GM18499 (cell line): Measurements from ENCODE around the gene SPATA25.
A peak's percentile ranks its signal among the peaks of the same experiment; 100 is the strongest.

Experiments used
- ATAC-seq: cut with Tn5 transposase; IDR thresholded peaks from one replicate; pipeline ENCODE4 v1.9.1; 2021; ENCODE audit warnings: moderate number of reproducible peaks; ENCODE audit not compliant: insufficient read depth, unreplicated experiment

The SPATA25 gene

GRCh38 chr20:45873409-45874103 lies 13.9 kb downstream of the SPATA25 start:
- no peak for ATAC-seq

GRCh38 chr20:45872626-45873025 lies 14.8 kb downstream of the SPATA25 start:
- ATAC-seq: no peak

GRCh38 chr20:45867819-45868176 lies 19.6 kb downstream of the SPATA25 start:
- no peak for ATAC-seq

GRCh38 chr20:45867136-45867818 lies 20.1 kb downstream of the SPATA25 start:
- no peak for ATAC-seq

GRCh38 chr20:45866454-45866853 lies 21.0 kb downstream of the SPATA25 start:
- ATAC-seq: no peak

- no peak for ATAC-seq
Measured at GRCh38 chr20:45863543-45864470, 23.6 kb downstream of the SPATA25 start.

GRCh38 chr20:45861221-45862075 lies 26.0 kb downstream of the SPATA25 start:
- ATAC-seq: no peak

GRCh38 chr20:45860560-45861220 lies 26.7 kb downstream of the SPATA25 start:
- no peak for ATAC-seq

GRCh38 chr20:45859916-45860315 lies 27.5 kb downstream of the SPATA25 start:
- ATAC-seq: no peak

- no peak for ATAC-seq
Measured at GRCh38 chr20:45857882-45858216, 29.6 kb downstream of the SPATA25 start.

GRCh38 chr20:45857114-45857881 lies 30.1 kb downstream of the SPATA25 start, which contains the start of the genes ACOT8 and ZSWIM3:
ACOT8 (minus strand) TSS chr20:45857392; CDS start chr20:45857315, 77 bp downstream.
ZSWIM3 (plus strand) TSS chr20:45857614; CDS start chr20:45857826, 212 bp downstream.
- ATAC-seq: peak; percentile 87

GRCh38 chr20:45853484-45853883 lies 33.9 kb downstream of the SPATA25 start:
- ATAC-seq: no peak

- no peak for ATAC-seq
Measured at GRCh38 chr20:45852326-45852725, 35.1 kb downstream of the SPATA25 start.

GRCh38 chr20:45851501-45851900 lies 35.9 kb downstream of the SPATA25 start:
- ATAC-seq: no peak

GRCh38 chr20:45850926-45851325 lies 36.5 kb downstream of the SPATA25 start:
- no peak for ATAC-seq

- ATAC-seq: no peak
Measured at GRCh38 chr20:45850238-45850637, 37.2 kb downstream of the SPATA25 start.

- ATAC-seq: no peak
Measured at GRCh38 chr20:45848969-45849582, 38.3 kb downstream of the SPATA25 start.

- no peak for ATAC-seq
Measured at GRCh38 chr20:45848421-45848820, 39.0 kb downstream of the SPATA25 start.
